ENCODE data around the gene VPS4A.
"Not testable (repeated sequence)": the region's sequence is repeated elsewhere in the genome, so short reads cannot be mapped to it uniquely, and the experiment has no call there.

Gene VPS4A

GRCh38 chr16:69283851-69284250 is 27.3 kb upstream of the VPS4A start:
- Histone ChIP-seq H3K36me3 (ENCODE audit: control insufficient read depth in 2 of 2, insufficient read depth in 2 of 2, low read length in 2 of 2) (peaks cover 2 to 3% of the 10 kb centered on the region in 2 donors), H3K27me3 (ENCODE audit: control insufficient read depth in 2 of 2, insufficient read depth in 2 of 2, low read length in 2 of 2) (no peaks in the 10 kb centered on the region), H3K4me3 (ENCODE audit: low read length in 2 of 2) (no peak overlapping the region), H3K4me1 (ENCODE audit: control insufficient read depth in 2 of 2, insufficient read depth in 2 of 2, low read length in 2 of 2) (no peaks in the 10 kb centered on the region), H3K27ac (ENCODE audit: low read depth in 2 of 2, low read length in 2 of 2) (no peak overlapping the region), H3K9ac (ENCODE audit: low read depth in 1 of 2, low read length in 2 of 2) (no peak overlapping the region), H3K9me3 (ENCODE audit: control insufficient read depth in 2 of 2, low read length in 2 of 2) (no peaks in the 10 kb centered on the region)

GRCh38 chr16:69285240-69285639 is 25.9 kb upstream of the VPS4A start:
- no peaks in the 10 kb centered on the region for H3K27me3 ChIP-seq (ENCODE audit: control insufficient read depth in 2 of 2, insufficient read depth in 2 of 2, low read length in 2 of 2)
- peaks cover 2 to 3% of the 10 kb centered on the region in 2 donors for H3K36me3 ChIP-seq (ENCODE audit: control insufficient read depth in 2 of 2, insufficient read depth in 2 of 2, low read length in 2 of 2)
- H3K4me3 ChIP-seq (ENCODE audit: low read length in 2 of 2), result no peak overlapping the region
- H3K9ac ChIP-seq (ENCODE audit: low read depth in 1 of 2, low read length in 2 of 2), result no peak overlapping the region
- H3K4me1 ChIP-seq (ENCODE audit: control insufficient read depth in 2 of 2, insufficient read depth in 2 of 2, low read length in 2 of 2), result no peaks in the 10 kb centered on the region
- no peaks in the 10 kb centered on the region for H3K9me3 ChIP-seq (ENCODE audit: control insufficient read depth in 2 of 2, low read length in 2 of 2)
- H3K27ac ChIP-seq (ENCODE audit: low read depth in 2 of 2, low read length in 2 of 2), result no peak overlapping the region

GRCh38 chr16:69286941-69287713 is 24.0 kb upstream of the VPS4A start:
- Histone ChIP-seq H3K27me3 (ENCODE audit: control insufficient read depth in 2 of 2, insufficient read depth in 2 of 2, low read length in 2 of 2) (no peaks in the 10 kb centered on the region), H3K27ac (ENCODE audit: low read depth in 2 of 2, low read length in 2 of 2) (no peak overlapping the region), H3K9ac (ENCODE audit: low read depth in 1 of 2, low read length in 2 of 2) (no peak overlapping the region), H3K4me3 (ENCODE audit: low read length in 2 of 2) (no peak overlapping the region), H3K9me3 (ENCODE audit: control insufficient read depth in 2 of 2, low read length in 2 of 2) (no peaks in the 10 kb centered on the region), H3K36me3 (ENCODE audit: control insufficient read depth in 2 of 2, insufficient read depth in 2 of 2, low read length in 2 of 2) (peaks cover 2 to 3% of the 10 kb centered on the region in 2 donors), H3K4me1 (ENCODE audit: control insufficient read depth in 2 of 2, insufficient read depth in 2 of 2, low read length in 2 of 2) (no peaks in the 10 kb centered on the region)

GRCh38 chr16:69291657-69292056 is 19.5 kb upstream of the VPS4A start:
- H3K9me3 ChIP-seq (ENCODE audit: control insufficient read depth in 2 of 2, low read length in 2 of 2); H3K36me3 ChIP-seq (ENCODE audit: control insufficient read depth in 2 of 2, insufficient read depth in 2 of 2, low read length in 2 of 2); H3K4me1 ChIP-seq (ENCODE audit: control insufficient read depth in 2 of 2, insufficient read depth in 2 of 2, low read length in 2 of 2); H3K9ac ChIP-seq (ENCODE audit: low read depth in 1 of 2, low read length in 2 of 2); H3K27ac ChIP-seq (ENCODE audit: low read depth in 2 of 2, low read length in 2 of 2); H3K4me3 ChIP-seq (ENCODE audit: low read length in 2 of 2); H3K27me3 ChIP-seq (ENCODE audit: control insufficient read depth in 2 of 2, insufficient read depth in 2 of 2, low read length in 2 of 2): not testable (repeated sequence)

- H3K4me3 ChIP-seq (ENCODE audit: low read length in 2 of 2), result no peak overlapping the region
- no peaks in the 10 kb centered on the region for H3K27me3 ChIP-seq (ENCODE audit: control insufficient read depth in 2 of 2, insufficient read depth in 2 of 2, low read length in 2 of 2)
- no peaks in the 10 kb centered on the region for H3K4me1 ChIP-seq (ENCODE audit: control insufficient read depth in 2 of 2, insufficient read depth in 2 of 2, low read length in 2 of 2)
- H3K27ac ChIP-seq (ENCODE audit: low read depth in 2 of 2, low read length in 2 of 2), result no peak overlapping the region
- H3K9me3 ChIP-seq (ENCODE audit: control insufficient read depth in 2 of 2, low read length in 2 of 2), result no peaks in the 10 kb centered on the region
- H3K36me3 ChIP-seq (ENCODE audit: control insufficient read depth in 2 of 2, insufficient read depth in 2 of 2, low read length in 2 of 2), result peaks cover 0 to 2% of the 10 kb centered on the region in 2 donors
- H3K9ac ChIP-seq (ENCODE audit: low read depth in 1 of 2, low read length in 2 of 2), result no peak overlapping the region
These were observed 17.7 kb upstream of the VPS4A start for GRCh38 chr16:69293401-69293800.

- H3K27me3 ChIP-seq (ENCODE audit: control insufficient read depth in 2 of 2, insufficient read depth in 2 of 2, low read length in 2 of 2), result no peaks in the 10 kb centered on the region
- peaks cover 0 to 2% of the 10 kb centered on the region in 2 donors for H3K36me3 ChIP-seq (ENCODE audit: control insufficient read depth in 2 of 2, insufficient read depth in 2 of 2, low read length in 2 of 2)
- H3K27ac ChIP-seq (ENCODE audit: low read depth in 2 of 2, low read length in 2 of 2), result no peak overlapping the region
- H3K4me3 ChIP-seq (ENCODE audit: low read length in 2 of 2), result no peak overlapping the region
- no peak overlapping the region for H3K9ac ChIP-seq (ENCODE audit: low read depth in 1 of 2, low read length in 2 of 2)
- H3K4me1 ChIP-seq (ENCODE audit: control insufficient read depth in 2 of 2, insufficient read depth in 2 of 2, low read length in 2 of 2), result no peaks in the 10 kb centered on the region
- H3K9me3 ChIP-seq (ENCODE audit: control insufficient read depth in 2 of 2, low read length in 2 of 2), result no peaks in the 10 kb centered on the region
These were observed 17.1 kb upstream of the VPS4A start for GRCh38 chr16:69294051-69294450.

- not testable (repeated sequence) for H3K4me3 ChIP-seq (ENCODE audit: low read length in 2 of 2); H3K9me3 ChIP-seq (ENCODE audit: control insufficient read depth in 2 of 2, low read length in 2 of 2); H3K4me1 ChIP-seq (ENCODE audit: control insufficient read depth in 2 of 2, insufficient read depth in 2 of 2, low read length in 2 of 2); H3K27me3 ChIP-seq (ENCODE audit: control insufficient read depth in 2 of 2, insufficient read depth in 2 of 2, low read length in 2 of 2); H3K27ac ChIP-seq (ENCODE audit: low read depth in 2 of 2, low read length in 2 of 2); H3K9ac ChIP-seq (ENCODE audit: low read depth in 1 of 2, low read length in 2 of 2)
- H3K36me3 ChIP-seq (ENCODE audit: control insufficient read depth in 2 of 2, insufficient read depth in 2 of 2, low read length in 2 of 2), result peaks cover 16 to 18% of the 10 kb centered on the region in 2 donors
These were observed 14.4 kb upstream of the VPS4A start for GRCh38 chr16:69296771-69297170.

GRCh38 chr16:69298261-69298660 is 12.9 kb upstream of the VPS4A start:
- H3K9me3 ChIP-seq (ENCODE audit: control insufficient read depth in 2 of 2, low read length in 2 of 2), result no peaks in the 10 kb centered on the region
- H3K4me3 ChIP-seq (ENCODE audit: low read length in 2 of 2), result no peak overlapping the region
- no peak overlapping the region for H3K9ac ChIP-seq (ENCODE audit: low read depth in 1 of 2, low read length in 2 of 2)
- H3K4me1 ChIP-seq (ENCODE audit: control insufficient read depth in 2 of 2, insufficient read depth in 2 of 2, low read length in 2 of 2), result no peaks in the 10 kb centered on the region
- peaks cover 18% of the 10 kb centered on the region in 2 donors for H3K36me3 ChIP-seq (ENCODE audit: control insufficient read depth in 2 of 2, insufficient read depth in 2 of 2, low read length in 2 of 2)
- H3K27ac ChIP-seq (ENCODE audit: low read depth in 2 of 2, low read length in 2 of 2), result no peak overlapping the region
- no peaks in the 10 kb centered on the region for H3K27me3 ChIP-seq (ENCODE audit: control insufficient read depth in 2 of 2, insufficient read depth in 2 of 2, low read length in 2 of 2)

GRCh38 chr16:69301187-69301586 is 10.0 kb upstream of the VPS4A start:
- H3K4me1 ChIP-seq (ENCODE audit: control insufficient read depth in 2 of 2, insufficient read depth in 2 of 2, low read length in 2 of 2), result no peaks in the 10 kb centered on the region
- H3K27ac ChIP-seq (ENCODE audit: low read depth in 2 of 2, low read length in 2 of 2), result no peak overlapping the region
- H3K9me3 ChIP-seq (ENCODE audit: control insufficient read depth in 2 of 2, low read length in 2 of 2), result no peaks in the 10 kb centered on the region
- no peaks in the 10 kb centered on the region for H3K27me3 ChIP-seq (ENCODE audit: control insufficient read depth in 2 of 2, insufficient read depth in 2 of 2, low read length in 2 of 2)
- peaks cover 18 to 20% of the 10 kb centered on the region in 2 donors for H3K36me3 ChIP-seq (ENCODE audit: control insufficient read depth in 2 of 2, insufficient read depth in 2 of 2, low read length in 2 of 2)
- no peak overlapping the region for H3K9ac ChIP-seq (ENCODE audit: low read depth in 1 of 2, low read length in 2 of 2)
- H3K4me3 ChIP-seq (ENCODE audit: low read length in 2 of 2), result no peak overlapping the region

- Histone ChIP-seq H3K4me3 (ENCODE audit: low read length in 2 of 2) (no peak overlapping the region), H3K27me3 (ENCODE audit: control insufficient read depth in 2 of 2, insufficient read depth in 2 of 2, low read length in 2 of 2) (no peaks in the 10 kb centered on the region), H3K27ac (ENCODE audit: low read depth in 2 of 2, low read length in 2 of 2) (no peak overlapping the region), H3K9me3 (ENCODE audit: control insufficient read depth in 2 of 2, low read length in 2 of 2) (no peaks in the 10 kb centered on the region), H3K4me1 (ENCODE audit: control insufficient read depth in 2 of 2, insufficient read depth in 2 of 2, low read length in 2 of 2) (no peaks in the 10 kb centered on the region), H3K9ac (ENCODE audit: low read depth in 1 of 2, low read length in 2 of 2) (no peak overlapping the region), H3K36me3 (ENCODE audit: control insufficient read depth in 2 of 2, insufficient read depth in 2 of 2, low read length in 2 of 2) (peaks cover 18 to 20% of the 10 kb centered on the region in 2 donors)
These were observed 9.3 kb upstream of the VPS4A start for GRCh38 chr16:69301861-69302260.

All from mucosa of rectum (tissue), 2 donors.